ENCODE results near the gene ASB18. TPM values are rescaled to one million over a fixed set of nuclear protein-coding genes. Genes with fewer than 3 reads are reported as not detected.

Gene ASB18
- total RNA-seq, 1 donor from 2014 or later, result not detected

- Histone ChIP-seq H3K27ac (no peak overlapping the region), H3K4me1 (peaks cover 32% of the 10 kb centered on the region), H3K9me3 (no peaks in the 10 kb centered on the region), H3K27me3 (peaks cover 97% of the 10 kb centered on the region), H3K4me3 (peak overlapping the region; percentile 39), H3K36me3 (no peaks in the 10 kb centered on the region)
- intact Hi-C loops (cut with DNase I), result no loop called here
- TF ChIP-seq CTCF (IDR thresholded peaks at IDR 0.05), result no peak
- ATAC-seq (no peak), DNase-seq (peak; percentile 59)
These were observed 100.6 kb downstream of the ASB18 start for GRCh38 chr2:236163471-236164200.

- DNase-seq (peak; percentile 56), ATAC-seq (no peak)
- H3K4me3 ChIP-seq, result no peak overlapping the region
- intact Hi-C loops (cut with DNase I), result no loop called here
- no peak overlapping the region for H3K27ac ChIP-seq
- no peak for TF ChIP-seq CTCF (IDR thresholded peaks at IDR 0.05)
- no peaks in the 10 kb centered on the region for H3K9me3 ChIP-seq
- peaks cover 95% of the 10 kb centered on the region for H3K27me3 ChIP-seq
- no peaks in the 10 kb centered on the region for H3K36me3 ChIP-seq
- H3K4me1 ChIP-seq, result peaks cover 26% of the 10 kb centered on the region
These were observed 101.2 kb downstream of the ASB18 start for GRCh38 chr2:236162882-236163470.

- no peak overlapping the region for H3K4me3 ChIP-seq
- no peak overlapping the region for H3K27ac ChIP-seq
- ATAC-seq, result no peak
- no peaks in the 10 kb centered on the region for H3K36me3 ChIP-seq
- intact Hi-C loops (cut with DNase I), result no loop called here
- H3K4me1 ChIP-seq, result peaks cover 26% of the 10 kb centered on the region
- peak; percentile 40 for DNase-seq
- no peak for TF ChIP-seq CTCF (IDR thresholded peaks at IDR 0.05)
- H3K27me3 ChIP-seq, result peaks cover 88% of the 10 kb centered on the region
- no peaks in the 10 kb centered on the region for H3K9me3 ChIP-seq
These were observed 102.0 kb downstream of the ASB18 start for GRCh38 chr2:236162031-236162845.

- DNase-seq (peak; percentile 51), ATAC-seq (no peak)
- intact Hi-C loops (cut with DNase I), result no loop called here
- Histone ChIP-seq H3K4me3 (no peak overlapping the region), H3K27ac (no peak overlapping the region), H3K27me3 (peaks cover 81% of the 10 kb centered on the region), H3K4me1 (peaks cover 19% of the 10 kb centered on the region), H3K9me3 (no peaks in the 10 kb centered on the region), H3K36me3 (no peaks in the 10 kb centered on the region)
- no peak for TF ChIP-seq CTCF (IDR thresholded peaks at IDR 0.05)
These were observed 102.7 kb downstream of the ASB18 start for GRCh38 chr2:236161531-236161930.

GRCh38 chr2:236161082-236161462 lies 103.1 kb downstream of the ASB18 start:
- Histone ChIP-seq H3K27ac (no peak overlapping the region), H3K36me3 (no peaks in the 10 kb centered on the region), H3K9me3 (no peaks in the 10 kb centered on the region), H3K4me1 (peaks cover 15% of the 10 kb centered on the region), H3K4me3 (no peak overlapping the region), H3K27me3 (peaks cover 76% of the 10 kb centered on the region)
- no peak for DNase-seq
- intact Hi-C loops (cut with DNase I), result no loop called here
- no peak for TF ChIP-seq CTCF (IDR thresholded peaks at IDR 0.05)
- no peak for ATAC-seq
